GM19372 (cell line): Measurements from ENCODE around the gene YPEL1.

Experiments used
- ATAC-seq: cut with Tn5 transposase; IDR thresholded peaks from one replicate; pipeline ENCODE4 v1.9.1; 2021; ENCODE audit warnings: mild to moderate bottlenecking, low read depth, moderate library complexity; ENCODE audit not compliant: unreplicated experiment

The YPEL1 gene, protein sequence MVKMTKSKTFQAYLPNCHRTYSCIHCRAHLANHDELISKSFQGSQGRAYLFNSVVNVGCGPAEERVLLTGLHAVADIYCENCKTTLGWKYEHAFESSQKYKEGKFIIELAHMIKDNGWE

DNA sequence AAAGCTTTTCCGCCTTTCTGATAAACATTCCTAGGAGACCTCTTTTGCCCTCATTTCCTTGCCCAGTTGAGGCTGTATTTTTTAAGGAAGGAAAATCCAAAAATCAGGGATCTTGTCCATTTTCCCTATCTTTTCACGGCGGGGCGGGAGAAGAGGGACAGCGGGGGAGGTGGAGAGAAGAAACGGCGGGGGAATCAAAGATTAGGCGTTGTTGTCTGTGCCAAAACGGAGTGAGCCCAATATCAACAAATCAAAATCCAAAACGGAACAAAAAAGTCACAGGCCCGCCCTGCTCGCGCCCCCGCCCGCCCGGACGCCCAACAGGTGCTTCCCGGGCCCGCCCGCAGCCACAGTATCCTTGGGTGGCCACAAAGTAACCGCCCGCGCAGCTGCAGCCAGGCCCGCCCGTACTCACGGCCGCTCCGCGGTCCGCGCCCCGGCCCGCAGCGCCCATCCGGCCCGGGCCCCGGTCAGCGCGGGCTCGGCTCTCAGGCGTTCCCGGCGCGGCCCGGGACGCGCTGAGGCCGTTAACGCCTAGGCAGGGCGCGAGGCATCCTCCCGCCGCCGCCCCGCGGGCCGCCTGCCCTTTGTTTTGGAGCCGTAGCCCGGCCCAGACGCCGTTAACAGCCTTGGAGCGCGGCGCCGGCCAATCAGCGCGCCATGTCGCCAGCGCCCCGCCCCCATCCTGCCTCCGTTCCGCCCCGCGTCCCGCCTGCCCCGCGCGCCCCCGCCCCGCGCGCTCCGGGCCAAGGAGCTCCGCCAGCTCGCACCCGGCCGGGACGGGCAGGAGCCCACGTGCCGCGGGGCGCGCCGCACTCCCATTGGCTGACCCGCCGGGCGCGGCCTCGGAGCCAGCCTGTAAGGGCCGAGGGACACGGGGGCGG is at the start of gene YPEL1:
Gene YPEL1 (minus strand): TSS at position 595 of the 884 bp plus-strand sequence. CDS start 25,050 bp downstream, outside the sequence.
- peak; percentile 84 for ATAC-seq

DNA sequence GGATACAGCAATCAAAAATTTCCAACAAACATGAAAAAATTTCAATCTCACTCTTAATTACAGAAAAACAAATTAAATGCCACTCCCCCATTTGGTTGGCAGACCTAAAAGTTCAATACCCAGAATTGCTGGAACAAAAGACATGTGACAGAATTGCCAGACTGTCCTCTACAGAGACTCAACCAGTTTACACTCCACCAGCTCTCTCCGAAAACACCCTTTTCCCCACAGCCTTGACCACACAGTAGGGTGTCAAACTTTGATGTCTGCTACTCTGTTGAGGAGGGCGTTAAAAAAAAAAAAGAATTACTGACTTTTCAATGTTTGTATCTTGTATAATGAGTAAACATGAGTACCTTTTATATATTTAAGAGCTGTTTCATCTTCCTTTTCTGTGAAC is 44.7 kb upstream of the YPEL1 start:
- ATAC-seq = no peak

DNA sequence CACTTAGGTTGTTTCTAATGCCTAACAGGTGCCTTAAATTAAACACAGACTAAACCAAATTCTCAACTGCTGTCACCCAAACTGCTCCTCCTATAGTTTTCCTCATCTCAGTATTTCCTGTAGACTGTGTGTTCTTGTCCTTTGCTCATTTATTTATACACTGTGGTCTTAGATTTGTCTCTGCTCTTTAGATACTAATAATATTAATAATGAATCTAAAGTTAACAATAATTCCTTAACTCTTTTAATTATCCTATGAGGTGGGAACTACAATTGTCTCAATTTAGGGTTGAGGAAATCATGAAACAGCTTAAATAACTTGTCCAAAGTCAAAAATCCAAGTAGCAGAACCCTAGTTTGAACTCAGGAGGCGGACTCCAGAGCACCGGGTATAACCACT is 43.9 kb upstream of the YPEL1 start:
- no peak for ATAC-seq

DNA sequence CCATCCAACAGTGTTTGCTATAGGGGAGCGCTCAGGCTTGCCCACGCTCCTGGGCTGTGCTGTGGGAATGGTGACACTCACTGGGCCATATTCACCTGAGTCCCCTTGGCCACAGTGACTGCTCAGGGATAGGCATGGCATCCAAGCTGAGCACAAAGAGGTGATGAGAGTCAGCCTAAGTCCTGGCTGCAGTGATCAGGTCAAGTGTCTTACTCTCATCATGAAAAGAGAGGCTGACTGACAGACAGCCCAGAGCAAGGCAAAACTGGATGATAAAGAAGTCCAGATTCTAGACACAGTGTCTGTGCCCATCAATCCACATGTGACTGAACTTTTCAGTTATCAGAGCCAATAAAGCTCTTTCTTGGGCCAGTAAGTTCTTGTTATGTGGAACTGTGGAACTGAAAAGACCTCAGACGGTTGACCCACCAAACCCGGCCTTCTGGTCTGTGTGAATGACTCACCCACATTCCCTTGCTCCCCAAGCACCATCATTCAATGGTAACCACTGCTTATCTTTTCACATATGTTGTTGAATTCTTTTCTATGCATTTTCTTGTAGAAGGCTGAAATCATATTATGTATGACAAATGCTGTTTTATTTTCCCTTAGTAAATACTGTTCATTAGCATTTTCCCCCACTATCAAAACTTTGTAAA is 43.2 kb upstream of the YPEL1 start:
- ATAC-seq = no peak

DNA sequence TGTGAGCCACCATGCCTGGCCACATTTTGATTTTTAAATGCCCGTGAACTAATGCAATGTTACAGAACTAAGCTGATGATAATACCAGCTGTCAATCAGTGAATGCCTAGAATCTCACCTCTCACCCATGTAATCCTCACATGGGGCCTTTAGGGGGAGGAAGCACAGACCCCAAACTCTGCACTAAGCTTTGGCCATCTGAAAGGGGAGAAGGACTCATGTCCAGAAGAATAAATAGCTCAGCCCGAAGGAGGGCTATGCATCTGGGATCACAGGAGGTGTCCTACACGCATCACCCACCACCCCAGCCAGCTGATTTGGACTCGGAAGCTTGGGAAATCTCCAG is 36.0 kb upstream of the YPEL1 start:
- ATAC-seq = no peak

DNA sequence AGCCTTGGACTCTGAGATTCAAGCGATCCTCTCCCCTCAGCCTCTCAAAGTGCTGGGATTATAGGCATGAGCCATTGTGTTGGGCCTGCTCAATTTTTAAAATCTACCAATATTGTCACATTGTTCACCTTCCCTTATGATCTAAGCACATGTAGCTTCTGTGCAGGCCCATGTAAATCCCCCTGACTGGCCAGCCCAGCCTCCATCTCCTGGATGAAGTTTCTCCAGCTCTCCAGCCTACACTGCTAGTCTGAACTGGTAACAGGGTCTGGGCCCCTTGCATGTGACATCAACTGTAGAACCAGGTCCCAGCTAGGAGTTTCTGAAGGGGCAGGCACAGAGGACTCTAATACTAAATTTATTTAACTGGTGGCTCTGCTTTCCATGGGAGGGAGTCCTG is 32.8 kb upstream of the YPEL1 start:
- ATAC-seq = no peak

DNA sequence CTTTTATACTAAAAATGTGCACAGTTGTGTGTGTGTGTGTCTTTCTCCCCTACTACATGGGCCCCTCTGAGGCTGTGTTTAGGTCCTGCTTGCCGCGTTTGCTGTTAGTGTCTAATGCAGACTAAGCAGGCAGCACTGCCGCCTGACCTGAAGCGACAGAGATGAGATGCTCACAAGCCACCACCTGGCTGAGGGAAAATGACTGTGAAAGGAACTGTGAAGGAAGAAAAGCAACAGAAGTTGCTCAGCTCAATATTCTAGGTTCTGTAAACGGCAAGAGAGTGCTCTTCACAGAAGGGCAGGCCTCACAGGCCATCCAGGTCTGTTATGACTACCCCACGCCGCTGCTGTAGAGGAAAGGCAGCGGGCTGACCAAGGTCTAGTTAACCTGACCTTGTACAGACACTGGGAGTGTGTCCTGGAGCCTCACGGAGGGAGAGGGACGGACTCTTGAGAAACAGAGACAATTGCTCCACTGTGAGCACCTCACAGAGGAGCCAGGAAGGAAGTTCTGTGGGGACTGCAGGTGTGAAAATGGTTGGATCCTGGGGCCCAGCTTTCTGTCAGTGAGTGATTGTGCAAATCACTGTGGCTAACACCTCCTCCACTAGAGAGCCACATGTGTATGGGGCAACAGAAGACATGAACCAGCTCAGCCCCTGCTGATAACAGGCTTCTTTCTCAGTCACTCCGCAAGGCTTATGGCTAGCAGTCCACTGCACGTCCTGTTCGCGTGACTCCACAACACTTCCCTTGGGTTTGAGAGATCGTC is 31.3 kb upstream of the YPEL1 start:
- no peak for ATAC-seq

DNA sequence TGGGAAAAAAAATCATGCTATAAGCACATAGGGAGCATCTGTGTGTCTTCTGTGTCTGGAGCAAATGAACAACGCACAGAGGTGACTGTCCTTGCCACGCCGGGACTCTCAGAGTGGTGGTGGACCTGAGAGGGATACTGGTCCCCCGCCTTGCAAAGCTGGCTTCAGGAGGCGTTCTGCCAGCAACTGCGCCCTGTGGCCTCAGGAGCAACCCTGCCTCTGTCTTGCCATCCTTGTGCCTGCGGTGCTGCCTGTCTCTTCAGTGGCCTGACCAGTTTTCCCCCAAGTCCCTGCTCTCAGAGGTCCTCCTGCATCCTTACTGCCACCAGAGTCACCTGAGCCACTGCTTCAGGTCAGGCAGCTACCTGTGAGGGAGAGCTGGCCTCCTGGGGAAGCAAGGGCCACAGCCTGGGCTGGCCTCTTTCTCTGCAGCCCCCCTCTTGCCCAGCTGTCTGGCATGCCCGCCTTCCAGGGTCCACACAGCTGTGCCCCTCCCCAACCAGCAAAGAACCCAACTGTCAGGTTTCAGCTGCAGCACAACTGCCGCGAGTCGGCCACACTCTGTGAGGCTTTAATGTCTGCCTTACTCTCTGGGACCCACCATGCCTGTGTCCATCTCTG is 30.4 kb upstream of the YPEL1 start:
- ATAC-seq = no peak

DNA sequence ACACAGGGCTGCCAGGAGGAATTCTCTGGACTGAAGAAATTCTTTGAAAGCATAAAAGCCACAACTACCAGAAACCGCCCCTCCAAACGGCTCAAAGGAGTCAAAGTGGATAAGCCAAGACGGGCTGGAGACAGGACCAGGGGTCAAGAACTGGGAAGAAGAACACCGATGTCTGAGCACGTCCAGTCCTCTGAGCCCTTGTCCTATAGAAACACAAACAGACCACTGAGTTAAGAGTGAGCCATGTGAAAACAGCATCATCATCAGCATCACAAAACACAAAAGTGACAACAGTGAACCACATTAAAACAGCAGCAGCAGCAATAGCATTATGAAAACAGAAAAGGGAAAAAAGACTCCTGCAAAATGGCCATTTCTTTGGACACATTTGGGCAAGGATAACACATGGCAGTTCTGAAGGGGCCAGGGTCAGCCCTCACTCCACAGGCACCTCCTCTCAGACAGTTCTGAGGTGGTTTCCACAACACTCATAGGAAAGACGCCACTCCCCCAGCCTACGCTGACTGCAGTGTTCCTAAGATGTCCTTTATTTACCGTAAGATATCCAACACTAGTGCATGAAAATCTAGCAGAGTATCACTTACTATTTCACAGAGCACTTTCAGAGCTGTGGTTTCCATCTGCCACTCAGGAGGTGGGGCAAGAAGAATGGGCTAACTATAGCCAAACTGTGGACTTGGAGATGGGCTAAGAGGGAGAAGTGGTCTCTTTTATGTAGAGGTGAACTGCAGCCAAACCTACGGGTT is 28.6 kb upstream of the YPEL1 start:
- no peak for ATAC-seq

DNA sequence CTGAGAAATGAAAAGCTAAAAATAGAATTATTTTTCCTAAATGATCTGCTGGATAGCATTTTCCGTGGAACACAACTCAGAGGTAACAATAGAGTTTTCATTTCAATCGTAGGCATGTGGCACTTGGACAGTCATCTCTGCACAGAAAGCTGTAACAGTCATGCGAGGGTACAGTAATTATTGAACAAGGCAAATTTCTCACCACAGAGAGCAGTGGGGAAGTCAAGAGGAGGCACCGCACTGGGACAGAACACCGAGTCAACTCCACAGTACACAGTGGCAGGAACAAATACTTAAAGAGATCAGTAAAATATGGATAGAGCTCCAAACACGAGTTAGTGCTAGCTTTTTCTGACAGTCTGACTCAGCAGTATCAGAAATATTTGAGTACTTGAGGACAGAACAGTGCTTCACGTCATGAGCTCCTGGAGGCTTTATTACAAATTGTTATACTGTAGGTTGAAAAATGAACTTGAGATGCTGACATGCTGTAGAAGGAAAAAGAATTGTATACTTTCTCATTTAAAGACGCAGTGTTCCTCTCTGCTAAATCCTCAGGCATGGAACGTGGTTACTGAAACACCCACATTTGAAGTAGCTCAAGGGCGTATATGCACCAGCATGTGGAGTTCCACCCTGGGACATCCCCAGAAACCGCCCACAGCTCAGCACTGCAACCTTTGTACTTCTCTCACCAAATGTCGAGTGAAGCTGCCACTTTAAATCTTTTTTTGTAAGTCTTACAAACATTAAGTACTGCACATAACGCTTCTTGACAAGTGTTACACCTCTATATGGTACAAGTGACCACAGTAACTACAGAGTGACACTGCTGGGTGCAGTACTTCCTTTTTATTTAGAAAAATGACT is 27.4 kb upstream of the YPEL1 start:
- no peak for ATAC-seq

DNA sequence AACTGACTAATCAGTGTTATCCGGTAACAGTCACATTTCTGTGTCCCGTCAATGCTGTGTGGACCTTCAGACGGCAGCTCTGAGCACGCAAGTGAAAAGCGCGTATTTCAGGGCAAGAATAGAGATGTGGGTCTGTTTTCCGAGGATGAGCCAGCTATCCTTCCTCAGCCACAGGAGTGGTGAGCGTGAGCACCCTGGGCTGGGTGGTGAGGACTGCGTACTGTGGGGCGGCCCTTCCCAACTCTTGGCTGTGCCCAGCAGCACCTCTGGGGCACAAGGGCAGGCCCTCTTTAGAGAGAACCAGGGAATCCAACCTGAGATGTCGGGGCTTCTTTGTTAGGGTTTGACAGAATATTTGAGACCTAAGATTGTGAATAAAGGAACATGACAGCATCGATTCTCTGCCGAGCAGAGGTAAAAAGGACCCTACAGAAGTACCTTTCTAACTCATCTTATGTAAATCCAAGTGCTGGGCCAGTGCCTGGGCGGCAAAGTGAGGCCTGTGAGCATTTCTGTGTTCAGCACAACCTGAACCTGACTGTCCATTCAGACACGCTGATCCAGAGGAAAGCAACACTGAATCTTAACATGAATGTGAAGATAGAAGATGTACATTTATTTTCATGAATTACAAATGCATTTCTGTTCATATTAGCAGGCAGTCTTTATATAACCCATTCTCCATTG is 26.5 kb upstream of the YPEL1 start:
- ATAC-seq = no peak

DNA sequence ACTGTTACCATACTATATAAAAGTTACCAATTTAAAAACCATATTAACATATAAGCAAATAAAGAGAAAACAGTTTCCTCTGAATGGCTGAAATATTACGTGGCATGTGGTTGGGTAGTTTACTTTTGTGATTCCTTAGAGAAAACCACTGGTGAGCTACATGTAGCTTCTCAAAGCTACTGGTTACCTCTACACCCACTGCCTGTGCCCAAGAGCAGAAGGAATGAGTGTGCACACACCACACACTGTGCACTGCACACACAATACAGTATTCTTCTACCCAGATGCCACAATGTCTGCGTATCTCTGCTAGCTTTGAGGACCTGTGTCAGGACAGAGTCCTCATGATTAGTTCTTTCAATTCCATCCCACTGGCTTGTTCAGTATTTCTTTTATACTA is 25.5 kb upstream of the YPEL1 start:
- no peak for ATAC-seq

DNA sequence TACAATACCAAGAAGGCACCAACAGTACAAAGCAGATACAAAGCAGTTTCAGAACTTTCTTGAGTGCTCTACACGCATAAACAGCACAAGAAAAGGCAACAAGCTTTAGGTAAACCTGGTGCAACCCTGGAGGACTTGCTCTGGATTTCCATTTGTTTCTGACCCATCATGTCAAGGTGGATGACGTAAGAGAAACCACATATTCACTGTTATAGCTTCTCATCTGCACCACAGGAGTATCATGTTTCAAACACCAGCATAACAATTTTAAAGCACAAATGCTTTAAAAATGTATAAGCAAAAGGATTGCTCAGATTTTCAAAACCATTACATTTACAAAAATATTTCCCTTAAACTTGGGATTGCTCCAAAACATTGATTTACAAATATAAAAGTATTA is 25.0 kb upstream of the YPEL1 start:
- no peak for ATAC-seq

DNA sequence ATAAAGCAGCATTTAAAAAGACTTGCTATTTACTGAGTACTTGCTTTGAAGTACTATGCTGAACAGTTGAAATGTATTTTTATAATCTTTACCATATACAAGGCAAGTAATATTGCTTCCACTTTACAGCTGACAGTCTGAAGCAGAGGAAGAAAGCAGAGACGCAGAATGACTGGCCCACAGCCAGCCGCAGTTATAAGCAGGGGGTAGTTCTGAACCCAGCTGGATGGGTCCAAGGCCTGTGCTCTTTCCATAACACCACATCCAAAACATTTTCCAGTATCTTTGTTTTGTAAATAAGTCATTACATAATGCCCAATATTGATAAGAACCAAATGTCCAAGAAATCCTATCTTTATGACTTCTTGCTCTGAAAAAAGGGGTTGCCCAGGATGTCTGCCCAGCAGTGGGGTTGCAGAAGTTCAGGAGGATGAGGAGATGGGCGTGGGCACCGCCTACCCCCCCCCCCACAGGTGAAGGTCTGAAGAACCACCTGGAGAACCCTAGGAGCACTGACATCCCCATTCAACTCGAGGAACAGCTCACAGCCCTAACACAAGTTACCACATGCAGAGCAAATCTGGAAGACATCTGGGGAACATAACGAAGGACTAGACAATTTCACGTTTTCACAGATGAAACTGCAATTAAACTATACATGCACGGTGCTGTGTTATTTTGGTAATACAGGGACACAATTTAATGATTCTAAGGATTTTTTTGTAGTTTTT is 24.2 kb upstream of the YPEL1 start:
- ATAC-seq = no peak

DNA sequence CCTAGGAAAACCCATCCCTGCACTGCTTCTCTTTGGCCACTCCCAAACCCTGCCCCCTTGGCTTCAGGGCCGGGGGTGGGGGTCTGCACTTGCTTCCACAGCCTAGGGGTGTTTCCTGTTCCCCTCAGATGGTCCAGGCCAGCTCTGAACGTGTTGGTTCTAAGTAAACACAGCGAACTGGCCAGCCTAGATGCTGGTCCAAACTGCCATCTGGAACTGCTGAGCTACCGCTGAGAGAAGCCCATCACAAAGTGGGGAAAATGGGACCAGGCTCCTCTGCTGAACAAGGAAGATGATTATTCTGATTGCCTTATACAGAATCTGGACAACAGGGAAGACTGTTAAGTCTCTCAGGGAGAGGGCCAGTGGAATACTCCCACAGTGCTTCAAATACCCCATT is 23.5 kb upstream of the YPEL1 start:
- no peak for ATAC-seq

DNA sequence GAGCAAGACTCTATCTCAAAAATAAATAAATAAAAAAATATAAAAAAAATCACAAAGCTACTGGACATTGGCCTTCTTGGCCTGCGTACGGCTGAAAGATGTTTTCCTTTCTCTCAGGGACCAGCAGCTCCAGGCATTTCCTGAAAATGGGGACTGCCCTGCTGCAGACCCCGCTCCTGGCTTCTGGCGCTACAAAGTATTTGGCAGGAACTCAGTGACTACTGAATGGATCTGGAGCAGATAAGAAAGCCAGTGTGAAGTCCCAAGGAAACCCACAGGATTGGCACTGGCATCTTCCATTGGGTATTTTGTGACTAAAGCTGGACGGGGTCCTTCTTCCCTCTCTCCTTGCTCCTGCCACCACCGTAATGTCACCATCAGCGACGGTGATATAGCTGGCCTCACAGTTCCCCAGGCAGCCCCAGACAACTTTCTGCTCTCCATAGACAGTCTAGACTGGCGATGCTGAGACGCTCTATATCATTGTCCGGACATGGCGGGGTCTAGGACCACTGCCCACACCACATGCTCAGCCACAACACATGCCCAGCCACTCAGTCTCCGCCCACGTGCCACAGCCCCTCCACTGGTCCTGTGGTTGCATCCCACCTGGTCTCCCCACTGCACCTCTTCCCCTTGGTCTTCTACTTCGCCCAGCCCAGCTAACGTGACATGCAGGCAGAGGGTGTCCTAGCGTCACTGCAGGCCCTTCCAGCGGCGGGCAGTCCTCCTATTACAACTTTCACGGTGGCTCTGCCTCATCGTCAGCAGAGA is 22.7 kb upstream of the YPEL1 start:
- no peak for ATAC-seq

DNA sequence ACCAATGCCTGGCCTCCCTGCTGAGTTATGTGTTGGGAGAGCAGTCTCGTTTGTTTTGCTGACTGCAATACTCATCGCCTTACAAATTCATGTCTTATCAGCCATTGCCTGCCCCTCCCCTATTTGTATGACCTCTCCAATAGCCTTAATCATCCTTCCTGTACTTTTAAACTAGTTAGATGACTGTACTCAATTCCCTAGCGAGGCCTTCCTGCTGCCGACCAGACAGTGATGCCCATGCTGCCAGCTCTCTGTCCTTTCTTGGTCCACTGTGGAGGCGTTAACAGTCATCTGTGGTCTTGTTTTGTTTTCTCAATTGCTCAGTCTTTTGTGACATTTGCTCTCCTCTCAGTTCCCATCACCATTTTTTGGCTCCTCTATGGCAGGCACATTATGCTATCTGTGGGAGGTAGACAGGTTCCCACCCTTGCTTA is 20.3 kb upstream of the YPEL1 start:
- no peak for ATAC-seq
